Calu3 (cell line): ENCODE data around the gene NCEH1. TPM values are rescaled to one million over a fixed set of nuclear protein-coding genes. Genes with fewer than 3 reads are reported as not detected.
A peak's percentile ranks its signal among the peaks of the same experiment; 100 is the strongest.

ENCODE experiments used
- BruUV-seq: library from RNA; stranded (reverse); fragments of 400-500 nt; replicated peaks from 2 replicates; lab custom pipeline; 2021; lab: Mats Ljungman, UMichigan
- CTCF ChIA-PET: fragments of 300-600 bp; sonication (Branson Sonifier 250); formaldehyde crosslinking; loops from one replicate; lab custom pipeline; 2022; ENCODE audit warnings: antibody characterized with exemption; lab: Charles Lee
- DNase-seq: peaks from one replicate; pipeline ENCODE4 v3.0.0; 2022
- H3K27ac Mint-ChIP-seq: one replicate; pipeline ENCODE4 v1.8.0; 2022; ENCODE audit warnings: mixed read lengths; ENCODE audit not compliant: unreplicated experiment
- H3K27me3 Mint-ChIP-seq: one replicate; pipeline ENCODE4 v1.8.0; 2022; ENCODE audit warnings: mixed read lengths; ENCODE audit not compliant: unreplicated experiment
- H3K36me3 Mint-ChIP-seq: one replicate; pipeline ENCODE4 v1.8.0; 2022; ENCODE audit warnings: mild to moderate bottlenecking, moderate library complexity, mixed read lengths; ENCODE audit not compliant: insufficient read depth, unreplicated experiment
- H3K4me1 Mint-ChIP-seq: one replicate; pipeline ENCODE4 v1.8.0; 2022; ENCODE audit warnings: mild to moderate bottlenecking, low read depth, mixed read lengths; ENCODE audit not compliant: unreplicated experiment
- H3K4me3 Mint-ChIP-seq: one replicate; pipeline ENCODE4 v1.8.0; 2022; ENCODE audit warnings: mild to moderate bottlenecking, low read depth, moderate library complexity, mixed read lengths; ENCODE audit not compliant: unreplicated experiment
- H3K9me3 Mint-ChIP-seq: one replicate; pipeline ENCODE4 v1.8.0; 2022; ENCODE audit warnings: low read depth, mixed read lengths; ENCODE audit not compliant: unreplicated experiment
- intact Hi-C: fragments of 100-400 bp; cut with micrococcal nuclease; formaldehyde crosslinking; loops from one replicate; pipeline ENCODE4 v1.10.0; 2022; ENCODE audit not compliant: unreplicated experiment
- total RNA-seq: library from RNA; stranded (reverse); gene quantifications from 2 replicates; pipeline ENCODE4 v1.2.3, GENCODE V29; 2022
- TF ChIP-seq, protein P1 (sequence below): fragments of 200-600 bp; IDR thresholded peaks from one replicate; pipeline ENCODE4 v1.8.0; 2022; ENCODE audit warnings: antibody characterized with exemption; ENCODE audit not compliant: unreplicated experiment

Gene NCEH1
- total RNA-seq, 1 experiment from 2014 or later = 163 TPM

DNA sequence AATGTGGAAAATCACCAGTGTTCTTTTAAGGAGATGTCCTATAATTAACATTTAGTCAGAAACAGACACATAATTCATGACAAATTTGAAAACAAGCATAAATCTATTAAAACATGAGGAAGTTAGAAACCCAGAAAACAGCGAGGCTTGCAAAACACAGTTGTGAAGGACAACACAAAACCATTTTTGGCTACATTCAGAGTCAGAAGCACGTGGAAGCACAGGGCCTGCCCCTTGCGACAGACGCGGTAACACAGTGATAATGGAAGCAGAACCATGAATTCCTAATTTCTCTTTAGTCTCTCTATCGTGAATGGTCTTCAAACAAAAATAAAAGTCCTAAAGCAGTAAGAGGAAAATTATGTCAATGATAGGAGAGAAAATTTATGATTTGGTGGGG lies 12.2 kb downstream of the NCEH1 start:
- DNase-seq = no peak
- Mint-ChIP-seq H3K4me3 (peak overlapping the region; percentile 2), H3K27me3 (no peaks in the 10 kb centered on the region), H3K4me1 (peaks cover 59% of the 10 kb centered on the region), H3K9me3 (peaks cover 2% of the 10 kb centered on the region), H3K27ac (peak overlapping the region; percentile 17), H3K36me3 (peaks cover 25% of the 10 kb centered on the region)
- intact Hi-C loops = no loop called here
- no TSS peak for BruUV-seq
- CTCF ChIA-PET = interaction anchor here (0.7 kb wide), 1 partner anchor 39 kb away, joined by 3 read pairs; no protein-coding TSS in a partner anchor
- TF ChIP-seq, protein P1, sequence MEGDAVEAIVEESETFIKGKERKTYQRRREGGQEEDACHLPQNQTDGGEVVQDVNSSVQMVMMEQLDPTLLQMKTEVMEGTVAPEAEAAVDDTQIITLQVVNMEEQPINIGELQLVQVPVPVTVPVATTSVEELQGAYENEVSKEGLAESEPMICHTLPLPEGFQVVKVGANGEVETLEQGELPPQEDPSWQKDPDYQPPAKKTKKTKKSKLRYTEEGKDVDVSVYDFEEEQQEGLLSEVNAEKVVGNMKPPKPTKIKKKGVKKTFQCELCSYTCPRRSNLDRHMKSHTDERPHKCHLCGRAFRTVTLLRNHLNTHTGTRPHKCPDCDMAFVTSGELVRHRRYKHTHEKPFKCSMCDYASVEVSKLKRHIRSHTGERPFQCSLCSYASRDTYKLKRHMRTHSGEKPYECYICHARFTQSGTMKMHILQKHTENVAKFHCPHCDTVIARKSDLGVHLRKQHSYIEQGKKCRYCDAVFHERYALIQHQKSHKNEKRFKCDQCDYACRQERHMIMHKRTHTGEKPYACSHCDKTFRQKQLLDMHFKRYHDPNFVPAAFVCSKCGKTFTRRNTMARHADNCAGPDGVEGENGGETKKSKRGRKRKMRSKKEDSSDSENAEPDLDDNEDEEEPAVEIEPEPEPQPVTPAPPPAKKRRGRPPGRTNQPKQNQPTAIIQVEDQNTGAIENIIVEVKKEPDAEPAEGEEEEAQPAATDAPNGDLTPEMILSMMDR = no peak

DNA sequence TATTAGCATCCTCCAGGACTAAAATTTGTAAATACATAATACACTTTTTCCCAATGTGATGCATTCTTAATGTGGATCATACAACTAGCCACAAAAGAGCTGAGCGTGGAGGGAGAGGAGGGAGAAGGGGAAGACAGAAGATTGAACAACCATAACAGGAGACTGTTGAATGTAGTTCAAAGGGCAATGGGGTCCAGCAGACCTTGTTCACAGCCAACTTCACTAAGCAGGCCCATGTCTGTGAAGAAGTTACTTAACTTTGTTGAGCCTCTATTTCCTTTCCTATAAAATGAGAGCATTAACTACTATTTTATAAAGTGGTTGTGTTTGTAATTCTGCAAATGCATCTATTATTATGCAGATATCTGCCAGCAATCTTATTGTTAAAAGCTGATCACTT lies 13.3 kb downstream of the NCEH1 start:
- Mint-ChIP-seq H3K36me3 (peaks cover 30% of the 10 kb centered on the region), H3K4me1 (peaks cover 66% of the 10 kb centered on the region), H3K27me3 (no peaks in the 10 kb centered on the region), H3K9me3 (peaks cover 2% of the 10 kb centered on the region), H3K4me3 (no peak overlapping the region), H3K27ac (no peak overlapping the region)
- intact Hi-C loops = no loop called here
- CTCF ChIA-PET = interaction anchor here (0.7 to 1.0 kb wide), 5 partner anchors 10 to 52 kb away, joined by 3 to 5 read pairs (median 3); no protein-coding TSS in a partner anchor
- no peak for DNase-seq
- BruUV-seq = no TSS peak
- TF ChIP-seq, protein P1 = no peak

DNA sequence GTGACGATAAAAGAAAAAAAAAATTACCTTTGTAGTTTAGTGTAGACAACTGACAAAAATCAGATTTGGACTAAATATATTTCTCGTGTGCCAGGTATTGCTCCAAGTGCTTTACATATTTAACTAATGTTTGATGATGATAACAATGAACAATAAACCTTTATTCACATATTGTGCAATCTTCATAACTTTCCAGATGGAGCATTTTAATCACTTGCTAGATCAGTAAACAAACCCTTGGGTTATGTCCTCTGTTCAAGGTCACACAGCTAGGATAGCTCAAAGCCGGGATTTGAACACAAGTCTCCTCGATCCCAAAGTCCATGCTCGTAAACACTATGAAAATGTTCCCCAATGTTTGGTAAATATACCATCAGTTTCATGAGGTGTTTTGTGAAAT lies 14.5 kb downstream of the NCEH1 start:
- DNase-seq = no peak
- H3K36me3 Mint-ChIP-seq = peaks cover 30% of the 10 kb centered on the region
- H3K4me1 Mint-ChIP-seq = peaks cover 66% of the 10 kb centered on the region
- H3K4me3 Mint-ChIP-seq = no peak overlapping the region
- intact Hi-C loops = loop anchor here (1.0 kb wide), 1 partner anchor 13 kb away; no protein-coding TSS in a partner anchor
- H3K27ac Mint-ChIP-seq = peak overlapping the region; percentile 63
- peaks cover 2% of the 10 kb centered on the region for H3K9me3 Mint-ChIP-seq
- CTCF ChIA-PET = interaction anchor here (0.7 to 1.2 kb wide), 5 partner anchors 15 to 342 kb away, joined by 3 to 4 read pairs (median 3); partner anchors contain the start of genes ECT2 and NCEH1
- TF ChIP-seq, protein P1 = no peak
- no peaks in the 10 kb centered on the region for H3K27me3 Mint-ChIP-seq
- BruUV-seq = no TSS peak

DNA sequence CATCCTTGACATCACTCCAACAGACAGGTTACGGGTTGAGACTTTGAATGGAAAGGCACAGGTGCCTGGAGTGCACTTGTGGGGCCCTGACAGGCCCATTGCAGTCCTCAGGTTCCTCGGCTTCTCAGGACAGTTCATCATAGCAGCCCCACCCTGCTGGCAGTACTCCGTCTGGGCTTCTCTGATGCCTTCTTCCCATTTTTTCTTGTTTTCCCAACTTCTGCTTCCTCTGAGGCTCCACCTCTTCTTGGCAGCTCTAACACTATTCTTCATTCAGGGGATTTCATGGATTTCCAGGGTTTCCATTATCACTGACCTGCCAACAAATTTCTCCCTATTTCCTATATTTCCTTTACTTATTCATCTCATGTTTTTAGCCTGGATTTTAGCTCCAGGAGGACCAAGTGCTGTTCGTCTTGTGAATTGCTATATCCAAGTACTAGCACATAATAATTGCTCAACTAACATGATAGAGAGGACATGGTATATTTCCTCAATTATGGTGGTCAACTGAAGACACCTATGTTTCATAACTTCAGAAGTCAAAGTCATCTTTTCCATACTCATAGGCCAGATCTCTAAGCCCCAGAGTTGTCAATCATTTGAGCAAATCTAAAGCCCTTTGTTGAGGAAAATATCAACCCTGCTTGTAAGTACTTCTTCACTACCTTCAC lies 16.2 kb downstream of the NCEH1 start:
- peak overlapping the region; percentile 12 for H3K27ac Mint-ChIP-seq
- H3K4me3 Mint-ChIP-seq = no peak overlapping the region
- no peaks in the 10 kb centered on the region for H3K27me3 Mint-ChIP-seq
- peaks cover 64% of the 10 kb centered on the region for H3K4me1 Mint-ChIP-seq
- TF ChIP-seq, protein P1 = no peak
- intact Hi-C loops = no loop called here
- BruUV-seq = no TSS peak
- peaks cover 2% of the 10 kb centered on the region for H3K9me3 Mint-ChIP-seq
- CTCF ChIA-PET = no interaction called here
- peaks cover 35% of the 10 kb centered on the region for H3K36me3 Mint-ChIP-seq
- no peak for DNase-seq
